Endothelial cell of umbilical vein (primary cell): ENCODE measurements around the gene ARL6IP4. TPM values are rescaled to one million over a fixed set of nuclear protein-coding genes. Genes with fewer than 3 reads are reported as not detected.

ENCODE experiments used
- BruUV-seq: library from RNA; stranded (reverse); fragments of 400-500 nt; replicated peaks from 2 replicates; lab custom pipeline; 2021; lab: Mats Ljungman, UMichigan
- CTCF ChIA-PET: fragments of 300-600, 350-600 bp; sonication (Branson Sonifier 250); formaldehyde crosslinking; loops from one replicate; lab custom pipeline; 2021; ENCODE audit warnings: antibody characterized with exemption, inconsistent platforms; lab: Charles Lee
- POLR2A ChIA-PET: fragments of 300-600, 350-600 bp; sonication (Branson Sonifier 250); formaldehyde crosslinking; loops from one replicate; lab custom pipeline; 2021; ENCODE audit warnings: antibody characterized with exemption, inconsistent platforms; lab: Charles Lee
- DNase-seq: peaks from one replicate; pipeline ENCODE4 v3.0.0-alpha.2; 2011; ENCODE audit warnings: low read depth, low spot score
- FAIRE-seq: peaks from 2 replicates; lab custom pipeline; 2011; peaks lifted over from hg19 to GRCh38; lab: Jason Lieb, UNC
- H2AFZ ChIP-seq: 2 replicates; pipeline ENCODE4 v1.6.0; 2012; ENCODE audit warnings: low read depth, low read length, control low read depth, inconsistent platforms
- H3K27ac ChIP-seq: 2 replicates; pipeline ENCODE4 v1.5.1; 2011; ENCODE audit warnings: low read depth, mild to moderate bottlenecking, control low read depth, low read length, moderate library complexity; ENCODE audit not compliant: insufficient read depth
- H3K27me3 ChIP-seq, 2 experiments: 2 replicates each; pipeline versions ENCODE4 v1.6.0 to v1.6.1; 2011; ENCODE audit warnings: low read length in 2 of 2, mixed read lengths in 1 of 2; ENCODE audit not compliant: control insufficient read depth in 2 of 2, insufficient read depth in 2 of 2
- H3K36me3 ChIP-seq, 2 experiments: 2 replicates in 1 of 2; 3 replicates in 1 of 2; pipeline ENCODE4 v1.5.1; 2011; ENCODE audit warnings: low read length in 2 of 2, mild to moderate bottlenecking in 1 of 2, moderate library complexity in 1 of 2; ENCODE audit not compliant: control insufficient read depth in 2 of 2, insufficient read depth in 2 of 2; ENCODE audit errors: extremely low read depth in 1 of 2
- H3K4me1 ChIP-seq: 3 replicates; pipeline ENCODE4 v1.5.1; 2011; ENCODE audit warnings: mild to moderate bottlenecking, low read length; ENCODE audit not compliant: control insufficient read depth, insufficient read depth; ENCODE audit errors: extremely low read depth
- H3K4me2 ChIP-seq: 2 replicates; pipeline ENCODE4 v1.6.1; 2011; ENCODE audit warnings: low read length, control low read depth, mixed read lengths; ENCODE audit not compliant: insufficient read depth
- H3K4me3 ChIP-seq, 3 experiments: fragments of 200-600 bp in 1 of 3; sonication (generic), shearing (Covaris generic) in 1 of 3; replicated peaks in 1 of 3; 2 replicates each; pipeline ENCODE4 v1.5.1; 2011 to 2016; ENCODE audit warnings: control low read depth in 3 of 3, low read length in 3 of 3, mild to moderate bottlenecking in 2 of 3, inconsistent platforms in 1 of 3, low read depth in 1 of 3, moderate library complexity in 1 of 3; ENCODE audit not compliant: insufficient read depth in 1 of 3
- H3K79me2 ChIP-seq: 2 replicates; pipeline ENCODE4 v1.6.0; 2012; ENCODE audit warnings: low read length, inconsistent platforms; ENCODE audit not compliant: control insufficient read depth, insufficient read depth
- H3K9ac ChIP-seq: replicated peaks from 2 replicates; pipeline ENCODE3; 2011; ENCODE audit warnings: low read length, control low read depth; ENCODE audit not compliant: insufficient read depth; ENCODE audit errors: extremely low read depth
- H3K9me1 ChIP-seq: replicated peaks from 3 replicates; pipeline ENCODE4 v1.6.0; 2011; ENCODE audit warnings: mild to moderate bottlenecking, low read length; ENCODE audit not compliant: control insufficient read depth, insufficient read depth; ENCODE audit errors: extremely low read depth
- H3K9me3 ChIP-seq: replicated peaks from 2 replicates; pipeline ENCODE4 v1.5.1; 2012; ENCODE audit warnings: low read length, inconsistent platforms; ENCODE audit not compliant: control insufficient read depth, insufficient read depth
- H4K20me1 ChIP-seq: replicated peaks from 2 replicates; pipeline ENCODE3; 2011; ENCODE audit warnings: mild to moderate bottlenecking, low read length; ENCODE audit not compliant: control insufficient read depth, insufficient read depth; ENCODE audit errors: extremely low read depth
- CTCF ChIP-seq, 2 donors: IDR thresholded peaks; 1 replicate in 1 of 2; 2 replicates in 1 of 2; pipeline ENCODE4 v1.5.1; 2011; ENCODE audit warnings: low read length in 2 of 2, mild to moderate bottlenecking in 2 of 2, moderate library complexity in 2 of 2, control low read depth in 1 of 2, inconsistent platforms in 1 of 2, low read depth in 1 of 2; ENCODE audit not compliant: insufficient read depth in 1 of 2; ENCODE audit errors: extremely low read depth in 1 of 2
- EZH2 ChIP-seq: IDR thresholded peaks from 2 replicates; pipeline ENCODE4 v1.6.1; 2012; ENCODE audit warnings: borderline replicate concordance, low read depth, mild to moderate bottlenecking, moderate library complexity, low read length, inconsistent platforms; ENCODE audit not compliant: severe bottlenecking
- FOS ChIP-seq: IDR thresholded peaks from 2 replicates; pipeline ENCODE4 v1.6.1; 2011; ENCODE audit warnings: mild to moderate bottlenecking, low read length, moderate library complexity, borderline replicate concordance; ENCODE audit not compliant: insufficient read depth
- GATA2 ChIP-seq: IDR thresholded peaks from 2 replicates; pipeline ENCODE4 v1.7.0; 2011; ENCODE audit warnings: low read depth, mild to moderate bottlenecking, moderate library complexity, mixed read lengths, low read length; ENCODE audit not compliant: insufficient read length, insufficient read depth
- JUN ChIP-seq: IDR thresholded peaks from 2 replicates; pipeline ENCODE4 v1.6.1; 2011; ENCODE audit warnings: borderline replicate concordance, low read depth; ENCODE audit not compliant: insufficient read length, insufficient read depth
- MAX ChIP-seq: IDR thresholded peaks from 2 replicates; pipeline ENCODE4 v1.6.1; 2011; ENCODE audit not compliant: insufficient read depth, insufficient read length
- MYC ChIP-seq: IDR thresholded peaks from one replicate; pipeline ENCODE4 v1.6.1; 2011; ENCODE audit warnings: mild to moderate bottlenecking, low read depth, low read length
- POLR2A ChIP-seq: IDR thresholded peaks from 2 replicates; pipeline ENCODE4 v1.6.1; 2012; ENCODE audit warnings: low read depth, mild to moderate bottlenecking, control low read depth, low read length
- POLR2AphosphoS5 ChIP-seq: IDR thresholded peaks from 2 replicates; pipeline ENCODE4 v1.6.1; 2012; ENCODE audit warnings: low read depth, mild to moderate bottlenecking, control low read depth, low read length, moderate library complexity; ENCODE audit not compliant: insufficient read depth
- dilution Hi-C: fragments of 300-500 bp; cut with MboI; formaldehyde crosslinking; loops from one replicate; pipeline ENCODE4 v1.15.0; 2019; ENCODE audit warnings: low sequenced_read_pairs; ENCODE audit not compliant: extremely low pct_ligation_motif_present
- intact Hi-C: fragments of 100-400 bp; cut with micrococcal nuclease; formaldehyde crosslinking; loops from one replicate; pipeline ENCODE4 v1.10.0; 2022
- polyA plus RNA-seq, 4 experiments: library from polyadenylated mRNA; depleted of rRNA in 3 of 4; stranded (reverse) in 3 of 4; unstranded in 1 of 4; fragments of >200 nt; gene quantifications; 2 replicates each; pipeline versions ENCODE4 v1.2.1 to v1.2.3, GENCODE V29; 2011 to 2012; ENCODE audit warnings: missing spikeins in 1 of 4
- total RNA-seq: library from RNA; stranded (reverse); gene quantifications from 2 replicates; pipeline ENCODE4 v1.2.3, GENCODE V29; 2021

Gene ARL6IP4
- total and polyA plus RNA-seq, 2 donors (not counting 3 experiments of a cell fraction or from before 2014, with no cell fraction given): 193 to 226 TPM

- TF ChIP-seq JUN (no peak), POLR2A (no peak), MAX (no peak), FOS (no peak), POLR2AphosphoS5 (no peak), EZH2 (no peak), GATA2 (no peak), CTCF (IDR thresholded peaks at IDR 0.05; ENCODE audit: extremely low read depth in 1 of 2, insufficient read depth in 1 of 2, low read depth in 1 of 2, low read length in 2 of 2) (no peak), MYC (no peak)
- Histone ChIP-seq H3K27me3 (no peaks in the 10 kb centered on the region), H3K9me3 (no peaks in the 10 kb centered on the region), H3K9ac (no peak overlapping the region), H3K4me2 (no peak overlapping the region), H3K4me1 (no peaks in the 10 kb centered on the region), H3K79me2 (no peaks in the 10 kb centered on the region), H3K36me3 (peaks cover 0 to 2% of the 10 kb centered on the region in 2 experiments), H2AFZ (no peak overlapping the region), H4K20me1 (no peaks in the 10 kb centered on the region), H3K27ac (no peak overlapping the region), H3K4me3 (no peak overlapping the region), H3K9me1 (no peaks in the 10 kb centered on the region)
- CTCF ChIA-PET: no interaction called here
- intact Hi-C loops: no loop called here
- POLR2A ChIA-PET: no interaction called here
- dilution Hi-C loops: no loop called here
- no peak for FAIRE-seq
- DNase-seq: no peak
- no TSS peak for BruUV-seq
Measured at GRCh38 chr12:122934722-122935121, 45.8 kb upstream of the ARL6IP4 start.
